ENCODE measurements around the gene BCAS3. TPM values are rescaled to one million over a fixed set of nuclear protein-coding genes. Genes with fewer than 3 reads are reported as not detected.
"Not testable (repeated sequence)": the region's sequence is repeated elsewhere in the genome, so short reads cannot be mapped to it uniquely, and the experiment has no call there.

BCAS3 gene
- total RNA-seq, 4 donors from 2014 or later: 20.7 to 76.3 (median 39.8) TPM

DNA sequence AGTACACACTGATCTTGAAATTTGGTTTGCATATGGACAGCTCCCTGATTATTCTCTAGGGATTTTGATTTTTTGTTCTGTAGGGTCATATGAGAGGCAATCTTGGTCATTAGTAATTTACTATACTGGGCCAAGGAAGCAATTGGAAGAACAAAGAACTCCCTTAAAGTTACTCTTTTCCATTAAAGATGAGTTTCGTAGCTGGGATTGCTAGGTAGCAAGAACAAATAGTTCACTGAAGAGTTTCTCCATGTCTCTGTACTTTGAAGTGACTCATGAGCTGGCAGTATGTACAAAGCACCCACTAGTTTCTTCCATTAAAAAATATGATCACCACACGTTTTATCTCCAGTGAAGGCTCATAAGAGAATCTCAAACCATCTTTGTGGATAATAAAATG lies 6.2 kb upstream of the BCAS3 start:
- TF ChIP-seq, protein P1, sequence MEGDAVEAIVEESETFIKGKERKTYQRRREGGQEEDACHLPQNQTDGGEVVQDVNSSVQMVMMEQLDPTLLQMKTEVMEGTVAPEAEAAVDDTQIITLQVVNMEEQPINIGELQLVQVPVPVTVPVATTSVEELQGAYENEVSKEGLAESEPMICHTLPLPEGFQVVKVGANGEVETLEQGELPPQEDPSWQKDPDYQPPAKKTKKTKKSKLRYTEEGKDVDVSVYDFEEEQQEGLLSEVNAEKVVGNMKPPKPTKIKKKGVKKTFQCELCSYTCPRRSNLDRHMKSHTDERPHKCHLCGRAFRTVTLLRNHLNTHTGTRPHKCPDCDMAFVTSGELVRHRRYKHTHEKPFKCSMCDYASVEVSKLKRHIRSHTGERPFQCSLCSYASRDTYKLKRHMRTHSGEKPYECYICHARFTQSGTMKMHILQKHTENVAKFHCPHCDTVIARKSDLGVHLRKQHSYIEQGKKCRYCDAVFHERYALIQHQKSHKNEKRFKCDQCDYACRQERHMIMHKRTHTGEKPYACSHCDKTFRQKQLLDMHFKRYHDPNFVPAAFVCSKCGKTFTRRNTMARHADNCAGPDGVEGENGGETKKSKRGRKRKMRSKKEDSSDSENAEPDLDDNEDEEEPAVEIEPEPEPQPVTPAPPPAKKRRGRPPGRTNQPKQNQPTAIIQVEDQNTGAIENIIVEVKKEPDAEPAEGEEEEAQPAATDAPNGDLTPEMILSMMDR (IDR thresholded peaks at IDR 0.05): no peak
- TF ChIP-seq POLR2A (IDR thresholded peaks at IDR 0.05): no peak
- TF ChIP-seq EP300 (IDR thresholded peaks at IDR 0.05; ENCODE audit: low read depth): no peak
- no peak for TF ChIP-seq POLR2AphosphoS5 (IDR thresholded peaks at IDR 0.05)
- 38 to 56% methylated on average over 2 of the region's 2 CpGs for WGBS, 2 donors (ENCODE audit: low coverage in 1 of 2)

GRCh38 chr17:60674637-60675036 lies 3.0 kb upstream of the BCAS3 start:
- 88% methylated on average over 7 of the region's 7 CpGs; no CpG with 5 or more reads in 1 of the 2 donors for WGBS, 2 donors (ENCODE audit: low coverage in 1 of 2)
- H3K27me3 ChIP-seq; H3K27ac ChIP-seq; intact Hi-C loops (cut with DNase I; ENCODE audit: low total_unique reads); H3K9me3 ChIP-seq; H3K4me3 ChIP-seq; H3K36me3 ChIP-seq; DNase-seq; in situ Hi-C loops (cut with MboI; ENCODE audit: low pct_ligation_motif_present in 1 of 4, low pct_unique_long_range_greater_than_20kb in 1 of 4, low sequenced_read_pairs in 3 of 4): not testable (repeated sequence)
- H3K4me1 ChIP-seq: peaks cover 2 to 13% (median 9%) of the 10 kb centered on the region in 4 donors

More for the DNA sequence above, 6.2 kb upstream of the BCAS3 start:
- Histone ChIP-seq H3K4me3 (no peak overlapping the region), H3K36me3 (no peaks in the 10 kb centered on the region), H3K4me1 (peaks cover 0 to 1% (median 0%) of the 10 kb centered on the region in 4 donors), H3K27me3 (no peaks in the 10 kb centered on the region), H3K27ac (no peak overlapping the region), H3K9me3 (no peaks in the 10 kb centered on the region)
- in situ Hi-C loops (cut with MboI; ENCODE audit: low pct_ligation_motif_present in 1 of 4, low pct_unique_long_range_greater_than_20kb in 1 of 4, low sequenced_read_pairs in 3 of 4) (no loop called here), intact Hi-C loops (cut with DNase I; ENCODE audit: low total_unique reads) (no loop called here)
- DNase-seq: no peak

DNA sequence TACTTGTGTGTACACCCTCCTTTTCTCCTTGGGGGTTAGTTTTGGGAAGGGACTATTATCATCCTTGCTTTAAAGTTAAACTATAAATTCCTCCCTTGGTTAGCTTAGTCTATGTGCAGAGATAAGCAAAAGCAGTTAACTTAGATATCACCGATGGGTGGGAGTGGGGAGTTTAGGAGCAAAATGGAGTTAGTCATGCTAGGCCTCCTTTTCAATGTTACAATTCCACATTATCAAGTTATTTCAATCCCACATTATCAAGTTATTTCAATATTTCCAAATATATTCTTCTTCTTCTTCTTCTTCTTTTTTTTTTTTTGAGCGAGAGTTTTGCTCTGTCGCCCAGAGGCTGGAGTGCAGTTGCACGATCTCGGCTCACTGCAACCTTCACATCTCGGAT lies 1.7 kb upstream of the BCAS3 start:
- intact Hi-C loops (cut with DNase I; ENCODE audit: low total_unique reads) (no loop called here), in situ Hi-C loops (cut with MboI; ENCODE audit: low pct_ligation_motif_present in 1 of 4, low pct_unique_long_range_greater_than_20kb in 1 of 4, low sequenced_read_pairs in 3 of 4) (no loop called here)
- Histone ChIP-seq H3K27me3 (no peaks in the 10 kb centered on the region), H3K36me3 (no peaks in the 10 kb centered on the region), H3K27ac (no peak overlapping the region), H3K9me3 (no peaks in the 10 kb centered on the region), H3K4me3 (no peak overlapping the region), H3K4me1 (peaks cover 2 to 13% (median 9%) of the 10 kb centered on the region in 4 donors)
- WGBS, 2 donors (ENCODE audit: low coverage in 1 of 2): 85 to 97% methylated on average over 5 to 6 of the region's 6 CpGs
- no peak for DNase-seq
- TF ChIP-seq POLR2AphosphoS5 (IDR thresholded peaks at IDR 0.05): no peak
- TF ChIP-seq POLR2A (IDR thresholded peaks at IDR 0.05): no peak
- TF ChIP-seq, protein P1 (IDR thresholded peaks at IDR 0.05): no peak

GRCh38 chr17:60676758-60677307 lies 818 bp upstream of the BCAS3 start:
- in situ Hi-C loops (cut with MboI; ENCODE audit: low pct_ligation_motif_present in 1 of 4, low pct_unique_long_range_greater_than_20kb in 1 of 4, low sequenced_read_pairs in 3 of 4) (no loop called here), intact Hi-C loops (cut with DNase I; ENCODE audit: low total_unique reads) (no loop called here)
- H3K27me3 ChIP-seq: no peaks in the 10 kb centered on the region

DNA sequence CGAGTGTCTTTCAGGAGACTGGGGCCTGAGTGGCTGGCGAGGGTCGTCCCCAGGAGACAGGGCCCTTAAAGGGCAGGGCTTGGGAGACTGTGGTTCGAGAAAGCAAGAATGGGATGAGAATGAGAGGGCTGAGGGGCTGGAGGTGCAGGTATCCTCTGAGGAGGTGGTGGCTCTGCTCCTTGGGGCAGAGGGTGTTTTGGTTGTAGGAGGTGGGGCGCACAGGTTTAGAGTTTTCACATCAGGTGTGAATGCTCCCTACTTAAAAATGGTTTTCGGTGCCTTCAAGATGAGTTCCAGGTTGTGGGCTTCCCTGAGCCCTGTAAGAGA lies 430 bp downstream of the BCAS3 start:
- in situ Hi-C loops (cut with MboI; ENCODE audit: low pct_ligation_motif_present in 1 of 4, low pct_unique_long_range_greater_than_20kb in 1 of 4, low sequenced_read_pairs in 3 of 4): no loop called here
- intact Hi-C loops (cut with DNase I; ENCODE audit: low total_unique reads): no loop called here
- H3K27ac ChIP-seq: peak overlapping the region; percentile 78 to 88 (median 80)
- peaks cover 2 to 13% (median 9%) of the 10 kb centered on the region in 4 donors for H3K4me1 ChIP-seq
- H3K27me3 ChIP-seq: no peaks in the 10 kb centered on the region
- DNase-seq: no peak
- WGBS, 2 donors (ENCODE audit: low coverage in 1 of 2): 0 to 6% methylated on average over 1 to 6 of the region's 6 CpGs
- H3K36me3 ChIP-seq: no peaks in the 10 kb centered on the region
- peak overlapping the region; percentile 61 to 84 (median 74) for H3K4me3 ChIP-seq
- no peaks in the 10 kb centered on the region for H3K9me3 ChIP-seq
- TF ChIP-seq, protein P1 (IDR thresholded peaks at IDR 0.05): no peak
- no peak for TF ChIP-seq EP300 (IDR thresholded peaks at IDR 0.05; ENCODE audit: low read depth)
- no peak for TF ChIP-seq POLR2AphosphoS5 (IDR thresholded peaks at IDR 0.05)
- no peak for TF ChIP-seq POLR2A (IDR thresholded peaks at IDR 0.05)

More at GRCh38 chr17:60676758-60677307, 818 bp upstream of the BCAS3 start:
- H3K36me3 ChIP-seq: no peaks in the 10 kb centered on the region
- peaks cover 2 to 13% (median 9%) of the 10 kb centered on the region in 4 donors for H3K4me1 ChIP-seq
- H3K27ac ChIP-seq: peak overlapping the region; percentile 78 to 88 (median 80)
- no peaks in the 10 kb centered on the region for H3K9me3 ChIP-seq
- H3K4me3 ChIP-seq: peak overlapping the region; percentile 23 to 84 (median 64)
- TF ChIP-seq POLR2AphosphoS5 (IDR thresholded peaks at IDR 0.05): no peak
- peak; percentile 13 for TF ChIP-seq POLR2A (IDR thresholded peaks at IDR 0.05)
- 0 to 33% methylated on average over 7 to 17 of the region's 17 CpGs for WGBS, 2 donors (ENCODE audit: low coverage in 1 of 2)
- no peak for DNase-seq

Data from transverse colon (tissue), 4 donors.